ENCODE measurements around the gene NUTF2.
A peak's percentile ranks its signal among the peaks of the same experiment; 100 is the strongest.
"Not testable (repeated sequence)": the region's sequence is repeated elsewhere in the genome, so short reads cannot be mapped to it uniquely, and the experiment has no call there.

NUTF2 gene

DNA sequence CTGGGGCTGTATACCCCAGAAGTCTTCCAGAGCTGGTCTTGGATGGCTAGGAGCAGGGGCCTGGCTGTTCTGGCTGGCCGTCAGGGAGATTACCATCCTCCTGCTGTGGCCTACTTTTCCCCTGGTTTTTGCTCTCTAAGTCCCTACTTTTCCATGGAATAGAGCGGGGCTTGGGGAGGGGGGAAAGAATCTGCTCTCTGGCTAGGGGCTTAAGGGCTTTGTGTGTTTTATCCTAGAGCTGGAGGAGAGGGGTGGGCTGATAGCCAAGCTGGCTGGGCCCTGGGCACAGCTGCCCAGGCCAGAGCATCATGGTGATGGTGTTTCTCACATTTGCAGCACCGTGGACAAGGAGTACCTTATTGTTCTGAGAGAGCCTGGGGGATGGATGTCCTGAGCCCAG lies 41.6 kb downstream of the NUTF2 start:
- DNase-seq: no peak

GRCh38 chr16:67892375-67892774 lies 45.6 kb downstream of the NUTF2 start:
- no peak for DNase-seq

DNA sequence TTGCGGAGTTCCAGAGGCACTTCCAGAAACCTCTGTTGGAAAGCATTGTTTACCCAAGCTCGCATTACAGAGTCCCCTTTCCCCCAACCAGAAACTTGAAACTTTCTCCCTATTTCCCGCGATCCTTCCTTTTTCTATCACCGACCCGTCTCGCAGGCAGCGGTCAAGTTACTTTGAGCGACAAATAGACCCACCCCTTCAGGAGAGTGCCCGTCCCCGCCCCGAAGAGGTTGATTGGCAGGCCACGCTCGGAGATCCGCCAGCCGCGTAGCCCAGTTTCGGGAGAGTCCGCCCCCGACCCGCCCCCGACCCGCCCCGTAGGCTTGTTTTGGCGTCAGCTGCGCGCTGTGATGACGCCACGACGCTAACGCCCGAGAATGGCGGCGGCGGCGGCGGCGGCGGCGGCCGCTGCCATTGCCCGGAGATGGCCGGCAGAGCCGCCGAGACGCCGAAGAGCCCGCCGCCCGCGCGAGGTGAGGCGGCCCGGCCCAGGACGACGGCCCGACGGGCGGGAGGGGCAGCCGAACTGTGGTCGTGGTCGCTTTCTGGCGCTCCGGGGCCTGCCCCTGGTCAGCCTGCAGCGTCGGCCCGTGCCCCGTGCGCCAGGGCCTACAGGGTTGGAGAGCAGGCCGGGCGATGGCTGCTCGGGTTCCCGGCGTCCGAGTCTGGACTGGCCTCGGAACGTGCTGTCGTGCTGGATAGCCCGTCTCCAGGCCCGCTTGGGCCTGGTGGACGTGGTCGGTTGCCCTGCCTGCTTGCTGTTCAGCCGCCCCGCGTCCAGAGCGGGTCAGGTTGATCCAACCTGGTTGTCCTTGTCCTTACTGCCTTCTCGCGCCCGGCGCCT lies 46.4 kb downstream of the NUTF2 start, which contains the start of gene PSKH1:
PSKH1 (plus strand) TSS at position 356 of the 844 bp plus-strand sequence. CDS start 15,496 bp downstream, outside the sequence.
- peak; percentile 95 for DNase-seq

- no peak for DNase-seq
Observed at GRCh38 chr16:67893743-67894399, 47.1 kb downstream of the NUTF2 start.

- no peak for DNase-seq
Observed at GRCh38 chr16:67897231-67897630, 50.5 kb downstream of the NUTF2 start.

GRCh38 chr16:67901734-67902133 lies 55.0 kb downstream of the NUTF2 start:
- DNase-seq: no peak

- DNase-seq: no peak
Observed at GRCh38 chr16:67902831-67903230, 56.1 kb downstream of the NUTF2 start.

DNA sequence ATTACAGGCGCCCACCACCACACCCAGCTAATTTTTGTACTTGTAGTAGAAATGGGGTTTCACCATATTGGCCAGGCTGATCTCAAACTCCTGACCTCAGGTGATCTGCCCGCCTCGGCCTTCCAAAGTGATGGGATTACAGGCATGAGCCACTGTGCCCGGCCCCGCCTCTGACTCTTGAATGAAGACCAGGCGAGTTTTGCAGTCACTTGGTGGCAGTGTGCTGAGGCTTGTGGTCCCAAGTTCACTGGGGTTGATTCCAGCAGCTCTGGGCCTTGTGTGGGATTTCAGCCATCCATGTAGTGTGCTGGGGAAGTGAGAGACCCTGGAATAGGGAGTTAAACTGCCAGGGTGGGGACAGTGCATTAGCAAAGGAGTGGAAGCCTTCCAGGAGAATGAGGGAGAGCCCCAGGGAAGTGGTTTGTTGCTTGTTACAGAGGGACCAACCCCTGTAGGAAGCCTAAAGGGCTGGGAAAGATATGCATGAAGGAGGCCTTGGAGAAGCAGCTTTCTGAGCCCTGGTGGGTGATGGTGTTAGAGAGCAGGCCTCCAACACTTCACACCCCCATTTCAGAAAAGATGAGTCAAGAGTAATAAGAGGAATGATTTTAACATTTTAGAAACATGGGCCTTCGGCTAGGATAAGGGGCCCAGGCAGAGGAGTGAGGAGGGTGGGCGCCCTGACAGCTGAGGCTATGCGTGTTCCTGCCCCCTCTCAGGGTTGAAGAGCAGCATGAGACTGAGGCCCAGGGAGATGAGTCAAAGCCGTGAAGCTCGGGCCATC lies 60.9 kb downstream of the NUTF2 start:
- no peak for DNase-seq

- DNase-seq: no peak
Observed at GRCh38 chr16:67909056-67909742, 62.5 kb downstream of the NUTF2 start.

- no peak for DNase-seq
Observed at GRCh38 chr16:67910158-67910557, 63.4 kb downstream of the NUTF2 start.

DNA sequence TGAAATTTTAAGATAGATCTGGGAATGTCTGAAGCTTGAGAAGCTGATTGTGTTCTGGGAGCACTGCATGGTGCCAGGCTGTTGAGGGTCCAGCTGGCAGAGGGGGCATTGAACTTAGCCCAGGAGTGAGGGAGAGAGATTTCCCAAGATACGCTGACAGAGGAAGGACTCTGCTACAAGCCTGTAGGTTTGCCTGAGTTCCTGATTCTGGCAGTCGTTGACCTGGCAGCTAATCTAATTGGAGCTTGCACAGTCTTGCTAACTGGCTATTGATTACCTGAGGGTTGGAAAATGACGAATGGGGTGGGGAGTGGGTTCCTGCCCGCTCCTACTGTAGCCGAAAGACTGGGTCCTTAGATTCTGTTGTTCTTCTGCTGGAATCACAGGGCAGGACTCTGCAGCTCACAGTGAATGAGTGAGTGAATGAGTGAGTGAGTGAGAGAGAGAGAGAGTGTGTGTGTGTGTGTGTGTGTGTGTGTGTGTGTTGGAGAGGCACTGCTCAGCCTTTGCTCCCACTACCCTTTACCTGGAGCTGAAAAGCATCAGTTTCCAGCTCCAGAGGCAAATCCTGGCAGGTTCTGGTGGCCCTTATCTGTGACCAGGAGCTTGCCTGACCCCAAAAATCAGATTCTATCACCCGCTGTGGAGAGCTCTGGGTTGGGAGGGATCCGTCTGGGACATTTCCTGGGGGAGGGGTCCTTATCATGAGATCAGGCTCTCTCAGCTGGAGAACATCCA lies 68.2 kb downstream of the NUTF2 start:
- DNase-seq: no peak

DNA sequence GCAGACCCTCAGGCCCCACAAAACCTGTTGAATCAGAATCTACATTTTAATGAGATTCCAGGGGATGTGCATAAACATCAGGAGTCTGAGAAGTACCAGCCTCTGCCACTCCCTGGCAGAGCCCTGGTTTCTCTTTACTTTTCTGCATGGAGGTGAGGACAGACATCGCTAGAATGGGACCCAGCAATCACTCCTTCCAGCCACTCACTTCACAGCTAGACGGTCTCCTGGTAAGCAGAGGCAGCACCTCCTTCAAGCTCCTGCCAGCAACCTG lies 68.7 kb downstream of the NUTF2 start:
- not testable (repeated sequence) for DNase-seq

DNA sequence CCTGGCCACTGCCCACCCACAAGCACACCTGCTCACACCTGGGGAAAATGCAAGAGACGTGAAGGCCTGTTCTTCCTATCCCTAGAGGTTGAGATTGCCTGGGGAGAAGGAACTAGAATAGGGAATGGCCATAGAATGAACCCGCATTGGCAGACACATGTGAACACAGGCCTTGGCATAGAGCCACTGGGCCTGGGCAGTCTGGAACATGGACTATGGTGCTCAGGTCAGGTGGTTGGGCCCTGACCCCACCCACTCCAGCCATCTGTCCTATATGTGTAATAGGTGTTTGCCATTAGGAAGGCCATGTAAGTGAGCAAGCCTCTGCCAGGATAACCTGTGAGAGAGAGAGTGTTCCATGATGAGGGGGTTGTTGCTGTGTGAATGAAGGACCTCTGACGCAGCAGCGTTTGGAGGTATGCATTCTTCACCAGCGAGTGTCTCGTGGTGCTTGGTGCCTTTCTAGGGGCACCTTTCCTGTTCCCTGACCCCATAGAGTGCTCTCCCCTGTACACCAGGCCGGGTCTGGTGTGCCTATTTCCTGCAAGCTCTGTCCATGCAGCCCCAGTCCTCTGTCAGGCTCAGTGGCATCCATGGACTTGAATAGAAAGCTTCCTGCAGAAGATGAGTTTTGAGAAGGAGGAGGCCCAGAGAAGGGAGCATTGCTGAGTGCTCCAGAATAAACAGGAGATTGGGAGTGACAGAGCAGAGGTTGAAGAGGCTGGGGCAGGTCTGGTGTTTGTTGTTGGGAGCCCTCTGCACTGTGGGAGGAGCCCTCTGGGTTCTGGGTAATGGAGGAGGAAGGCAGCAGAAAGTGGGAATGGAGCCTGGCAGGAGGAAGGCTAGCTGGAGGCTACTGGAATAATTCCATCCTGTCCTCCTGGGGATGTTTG lies 69.3 kb downstream of the NUTF2 start:
- no peak for DNase-seq

DNA sequence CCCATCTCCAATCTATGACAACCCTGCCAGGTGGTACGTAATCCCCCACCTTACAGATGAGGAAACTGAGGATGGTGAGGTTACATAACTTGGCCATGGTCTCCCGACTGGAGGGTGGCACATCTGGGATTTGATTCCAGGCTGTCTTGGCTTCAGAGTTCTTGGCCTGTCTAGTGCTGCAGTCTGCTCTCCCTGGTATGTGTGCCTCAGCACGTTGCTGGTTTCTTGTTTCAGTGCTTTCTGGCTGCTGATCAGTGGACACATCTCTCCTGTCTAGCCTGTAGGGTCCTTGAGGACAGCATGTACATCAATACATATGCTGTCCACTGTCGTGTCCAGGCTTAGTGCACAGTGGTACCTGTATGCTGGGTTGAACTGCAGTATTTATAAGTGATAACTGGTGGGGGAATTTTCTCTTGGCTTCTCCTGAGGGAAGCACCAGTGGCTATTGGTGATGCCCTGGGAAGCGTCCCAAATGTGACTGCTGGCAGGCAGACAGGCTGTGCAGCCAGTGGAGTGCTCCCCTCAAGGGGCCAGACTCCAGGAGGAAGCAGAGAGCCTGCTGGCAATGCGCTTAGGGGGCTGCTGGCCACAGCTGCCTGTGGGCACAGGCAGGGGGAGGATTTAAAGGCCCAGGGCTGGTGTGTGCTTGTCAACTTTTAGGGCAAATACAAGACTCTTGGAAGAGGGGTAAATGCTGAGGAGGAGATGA lies 70.6 kb downstream of the NUTF2 start:
- peak; percentile 68 for DNase-seq

- no peak for DNase-seq
Observed at GRCh38 chr16:67917852-67918236, 71.1 kb downstream of the NUTF2 start.

DNA sequence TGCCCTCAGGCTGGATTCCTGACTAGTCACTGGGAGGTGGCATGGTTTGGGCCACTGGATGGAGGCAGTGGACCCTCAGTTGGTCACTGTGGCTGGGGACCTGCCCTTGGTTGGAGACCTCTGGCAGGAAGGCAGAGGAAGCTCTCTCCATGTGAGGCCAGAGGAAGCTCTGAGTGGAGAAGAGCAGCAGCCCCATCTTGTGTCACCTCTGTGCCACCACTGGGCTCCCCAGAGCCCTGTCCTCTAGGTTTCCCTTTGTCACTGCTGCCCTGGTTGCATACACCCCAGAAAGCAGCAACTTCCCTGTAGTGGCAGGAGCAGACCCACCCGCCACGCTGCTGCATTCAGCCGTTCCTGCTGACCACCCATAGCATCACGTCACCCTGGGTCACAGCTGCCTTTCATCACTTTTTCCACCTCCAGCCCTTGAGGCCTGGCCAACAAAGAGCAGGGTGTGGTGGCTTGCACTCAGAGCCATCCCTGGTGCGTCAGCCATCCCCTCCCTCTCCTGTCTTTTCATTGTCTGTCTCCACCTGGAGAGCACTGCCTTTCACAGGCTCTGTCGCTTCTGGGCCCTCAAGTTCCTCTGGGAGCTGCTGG lies 73.0 kb downstream of the NUTF2 start:
- no peak for DNase-seq

Measured in NCI-H1092 (cell line).